Measurements from ENCODE around the gene DUT.

GRCh38 chr15:48340111-48340510 lies 8.9 kb downstream of the DUT start:
- TF ChIP-seq TAF1 (IDR thresholded peaks at IDR 0.05; ENCODE audit: borderline replicate concordance, insufficient read depth, low read length) (no peak), FOXP2 (optimal IDR thresholded peaks at IDR 0.05; ENCODE audit: borderline replicate concordance, extremely low read depth, extremely low read length, insufficient read depth) (no peak), POLR2AphosphoS5 (IDR thresholded peaks at IDR 0.05; ENCODE audit: low read depth, low read length) (no peak)
